ACC112 (cell line): Measurements from ENCODE around the gene ARHGAP10.

Source experiments
- H2AFZ ChIP-seq: fragments of 200-600 bp; sonication (generic); one replicate; pipeline ENCODE4 v1.6.0; 2017; ENCODE audit warnings: antibody characterized with exemption, low read length; ENCODE audit not compliant: unreplicated experiment
- H3K27ac ChIP-seq: fragments of 200-600 bp; sonication (generic); 2 replicates; pipeline ENCODE4 v1.5.1; 2014; ENCODE audit warnings: low read depth, mild to moderate bottlenecking, antibody characterized with exemption, low read length, moderate library complexity
- H3K27me3 ChIP-seq: fragments of 200-600 bp; sonication (generic); 2 replicates; pipeline ENCODE4 v1.6.1; 2014; ENCODE audit warnings: mild to moderate bottlenecking, antibody characterized with exemption, low read length, moderate library complexity, mixed read lengths; ENCODE audit not compliant: insufficient read depth
- H3K36me3 ChIP-seq: fragments of 200-600 bp; sonication (generic); 2 replicates; pipeline ENCODE4 v1.6.1; 2016; ENCODE audit warnings: mild to moderate bottlenecking, antibody characterized with exemption, low read length, moderate library complexity, mixed read lengths; ENCODE audit not compliant: insufficient read depth
- H3K4me1 ChIP-seq: fragments of 200-600 bp; sonication (generic); one replicate; pipeline ENCODE4 v1.6.1; 2016; ENCODE audit warnings: low read length, mixed read lengths; ENCODE audit not compliant: insufficient read depth, unreplicated experiment, control insufficient read depth
- H3K4me3 ChIP-seq: fragments of 200-600 bp; sonication (generic); 2 replicates; pipeline ENCODE4 v1.5.1; 2014; ENCODE audit warnings: mild to moderate bottlenecking, low read depth, low read length
- H3K79me2 ChIP-seq: fragments of 200-600 bp; sonication (generic); one replicate; pipeline ENCODE4 v1.6.0; 2016; ENCODE audit warnings: low read length; ENCODE audit not compliant: control insufficient read depth, unreplicated experiment, insufficient read depth

The ARHGAP10 gene

GRCh38 chr4:148108766-148109165, 376.9 kb downstream of the ARHGAP10 start:
- H3K27me3 ChIP-seq = peaks cover 4% of the 10 kb centered on the region; the same call in 1 of the 2 replicates
- H3K4me1 ChIP-seq = no peaks in the 10 kb centered on the region
- H3K27ac ChIP-seq = no peak overlapping the region
- H3K36me3 ChIP-seq = no peaks in the 10 kb centered on the region
- H3K4me3 ChIP-seq = no peak overlapping the region
- no peak overlapping the region for H2AFZ ChIP-seq
- no peaks in the 10 kb centered on the region for H3K79me2 ChIP-seq

GRCh38 chr4:148109216-148109615, 377.3 kb downstream of the ARHGAP10 start:
- Histone ChIP-seq H3K27ac (no peak overlapping the region), H3K27me3 (peaks cover 6% of the 10 kb centered on the region; the same call in 1 of the 2 replicates)

GRCh38 chr4:148110169-148110568, 378.3 kb downstream of the ARHGAP10 start:
- Histone ChIP-seq H3K79me2 (no peaks in the 10 kb centered on the region), H3K4me1 (no peaks in the 10 kb centered on the region)

More at GRCh38 chr4:148109216-148109615, 377.3 kb downstream of the ARHGAP10 start:
- no peak overlapping the region for H2AFZ ChIP-seq
- no peak overlapping the region for H3K4me3 ChIP-seq
- no peaks in the 10 kb centered on the region for H3K36me3 ChIP-seq
- H3K79me2 ChIP-seq = no peaks in the 10 kb centered on the region
- no peaks in the 10 kb centered on the region for H3K4me1 ChIP-seq

GRCh38 chr4:148112231-148112982, 380.5 kb downstream of the ARHGAP10 start:
- Histone ChIP-seq H3K79me2 (no peaks in the 10 kb centered on the region), H3K4me3 (no peak overlapping the region), H3K4me1 (no peaks in the 10 kb centered on the region), H3K27me3 (peaks cover 17% of the 10 kb centered on the region; the same call in 1 of the 2 replicates), H2AFZ (no peak overlapping the region), H3K36me3 (no peaks in the 10 kb centered on the region), H3K27ac (no peak overlapping the region)

More at GRCh38 chr4:148110169-148110568, 378.3 kb downstream of the ARHGAP10 start:
- no peaks in the 10 kb centered on the region for H3K36me3 ChIP-seq
- H2AFZ ChIP-seq = no peak overlapping the region
- no peak overlapping the region for H3K4me3 ChIP-seq
- peaks cover 9% of the 10 kb centered on the region; the same call in 1 of the 2 replicates for H3K27me3 ChIP-seq
- H3K27ac ChIP-seq = no peak overlapping the region

GRCh38 chr4:148114436-148114835, 382.5 kb downstream of the ARHGAP10 start:
- H3K27ac ChIP-seq = no peak overlapping the region

GRCh38 chr4:148116264-148116663, 384.4 kb downstream of the ARHGAP10 start:
- Histone ChIP-seq H3K4me3 (no peak overlapping the region), H3K36me3 (no peaks in the 10 kb centered on the region), H3K27me3 (peaks cover 17% of the 10 kb centered on the region; the same call in 1 of the 2 replicates), H3K27ac (no peak overlapping the region), H3K4me1 (no peaks in the 10 kb centered on the region), H2AFZ (no peak overlapping the region), H3K79me2 (no peaks in the 10 kb centered on the region)

More at GRCh38 chr4:148114436-148114835, 382.5 kb downstream of the ARHGAP10 start:
- Histone ChIP-seq H3K4me1 (no peaks in the 10 kb centered on the region), H3K27me3 (peaks cover 17% of the 10 kb centered on the region; the same call in 1 of the 2 replicates), H2AFZ (no peak overlapping the region), H3K79me2 (no peaks in the 10 kb centered on the region), H3K36me3 (no peaks in the 10 kb centered on the region), H3K4me3 (no peak overlapping the region)

- no peak overlapping the region for H2AFZ ChIP-seq
- no peaks in the 10 kb centered on the region for H3K36me3 ChIP-seq
- no peak overlapping the region for H3K27ac ChIP-seq
- no peak overlapping the region for H3K4me3 ChIP-seq
- H3K79me2 ChIP-seq = no peaks in the 10 kb centered on the region
- no peaks in the 10 kb centered on the region for H3K4me1 ChIP-seq
- peaks cover 17% of the 10 kb centered on the region; the same call in 1 of the 2 replicates for H3K27me3 ChIP-seq
Observed at GRCh38 chr4:148116969-148117368, 385.1 kb downstream of the ARHGAP10 start.

GRCh38 chr4:148118179-148118578, 386.3 kb downstream of the ARHGAP10 start:
- H3K79me2 ChIP-seq = no peaks in the 10 kb centered on the region
- peaks cover 13% of the 10 kb centered on the region; the same call in 1 of the 2 replicates for H3K27me3 ChIP-seq
- H2AFZ ChIP-seq = no peak overlapping the region
- H3K4me1 ChIP-seq = no peaks in the 10 kb centered on the region
- no peaks in the 10 kb centered on the region for H3K36me3 ChIP-seq
- H3K27ac ChIP-seq = no peak overlapping the region
- H3K4me3 ChIP-seq = no peak overlapping the region

- Histone ChIP-seq H3K36me3 (no peaks in the 10 kb centered on the region), H3K27ac (no peak overlapping the region), H3K4me1 (no peaks in the 10 kb centered on the region), H3K79me2 (no peaks in the 10 kb centered on the region), H2AFZ (no peak overlapping the region), H3K27me3 (peaks cover 13% of the 10 kb centered on the region; the same call in 1 of the 2 replicates), H3K4me3 (no peak overlapping the region)
Observed at GRCh38 chr4:148118633-148119032, 386.7 kb downstream of the ARHGAP10 start.

GRCh38 chr4:148120216-148120615, 388.3 kb downstream of the ARHGAP10 start:
- H3K79me2 ChIP-seq = no peaks in the 10 kb centered on the region
- H3K4me1 ChIP-seq = no peaks in the 10 kb centered on the region
- peaks cover 8% of the 10 kb centered on the region; the same call in 1 of the 2 replicates for H3K27me3 ChIP-seq
- no peaks in the 10 kb centered on the region for H3K36me3 ChIP-seq
- H3K4me3 ChIP-seq = no peak overlapping the region
- no peak overlapping the region for H3K27ac ChIP-seq
- H2AFZ ChIP-seq = no peak overlapping the region
